NCI-H1417 (cell line): ENCODE measurements around the gene EVC2.

Experiments used
- DNase-seq, 3 experiments: peaks; one replicate each; lab custom pipeline; 2025; lab: John Stamatoyannopoulos, UW

The EVC2 gene

DNA sequence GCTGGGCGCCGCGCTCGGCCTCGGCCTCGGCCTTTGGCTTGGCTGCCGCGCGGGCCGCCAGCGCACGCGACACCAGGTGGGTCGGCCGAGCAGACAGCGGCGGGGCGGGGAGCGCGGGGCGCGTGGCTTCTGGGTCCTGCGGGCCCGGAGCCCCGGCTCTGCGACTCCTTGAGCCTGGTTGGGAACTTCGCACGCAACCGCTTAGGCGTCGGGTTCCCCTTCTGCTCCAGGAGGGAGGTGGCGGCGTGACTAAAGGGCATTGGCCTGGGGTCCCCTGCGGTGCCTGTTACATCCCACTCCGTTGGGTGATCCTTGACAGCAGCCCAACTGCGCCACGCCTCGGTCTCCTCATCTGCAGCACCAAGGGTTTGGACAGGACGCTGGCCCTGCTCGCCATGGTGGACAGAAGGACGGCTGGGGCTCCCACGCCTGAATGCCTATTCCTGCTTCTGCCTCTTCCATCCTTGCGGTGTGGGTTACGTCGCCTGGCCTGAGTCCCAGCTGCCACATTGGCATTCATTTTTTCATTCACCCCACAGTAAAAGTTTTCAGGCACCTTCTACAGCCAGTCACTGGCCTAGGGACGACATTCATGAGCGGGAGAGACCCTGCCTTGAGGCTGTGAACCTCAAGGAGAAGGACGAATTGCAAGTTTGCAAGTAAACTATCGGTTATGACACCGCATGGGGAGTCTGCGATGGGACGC is 3.3 kb upstream of the EVC2 start:
- DNase-seq, result peak in 2 of 3 experiments; percentile 39 to 61

DNA sequence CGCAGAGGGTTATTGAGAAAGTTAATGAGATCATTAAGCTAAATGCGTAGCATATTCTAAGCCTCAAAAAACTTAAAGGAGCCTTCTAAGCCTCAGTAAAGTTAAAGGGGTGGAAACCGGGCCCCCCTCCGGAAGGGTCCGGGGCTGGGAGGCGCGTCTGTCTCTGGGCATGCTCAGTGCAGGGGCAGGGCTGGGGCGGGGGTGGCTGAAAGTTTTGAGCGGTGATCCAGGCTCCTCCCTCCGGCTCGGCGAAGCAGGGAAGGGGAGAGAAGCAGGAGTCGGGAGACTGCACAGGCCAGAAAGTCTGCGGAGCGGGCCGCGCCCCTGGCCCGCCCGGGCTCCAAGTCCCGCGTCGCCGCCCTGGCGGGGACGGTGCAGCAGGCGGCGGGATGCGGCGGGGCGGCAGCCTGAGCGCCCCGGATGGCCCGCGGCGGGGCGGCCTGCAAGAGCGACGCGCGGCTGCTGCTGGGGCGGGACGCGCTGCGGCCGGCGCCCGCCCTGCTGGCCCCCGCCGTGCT is 2.7 kb upstream of the EVC2 start, which contains the start of gene EVC:
Gene EVC (plus strand): TSS at position 241 of the 518 bp plus-strand sequence. CDS start 180 bp downstream, at position 421.
- peak in 2 of 3 experiments; percentile 67 to 72 for DNase-seq

DNA sequence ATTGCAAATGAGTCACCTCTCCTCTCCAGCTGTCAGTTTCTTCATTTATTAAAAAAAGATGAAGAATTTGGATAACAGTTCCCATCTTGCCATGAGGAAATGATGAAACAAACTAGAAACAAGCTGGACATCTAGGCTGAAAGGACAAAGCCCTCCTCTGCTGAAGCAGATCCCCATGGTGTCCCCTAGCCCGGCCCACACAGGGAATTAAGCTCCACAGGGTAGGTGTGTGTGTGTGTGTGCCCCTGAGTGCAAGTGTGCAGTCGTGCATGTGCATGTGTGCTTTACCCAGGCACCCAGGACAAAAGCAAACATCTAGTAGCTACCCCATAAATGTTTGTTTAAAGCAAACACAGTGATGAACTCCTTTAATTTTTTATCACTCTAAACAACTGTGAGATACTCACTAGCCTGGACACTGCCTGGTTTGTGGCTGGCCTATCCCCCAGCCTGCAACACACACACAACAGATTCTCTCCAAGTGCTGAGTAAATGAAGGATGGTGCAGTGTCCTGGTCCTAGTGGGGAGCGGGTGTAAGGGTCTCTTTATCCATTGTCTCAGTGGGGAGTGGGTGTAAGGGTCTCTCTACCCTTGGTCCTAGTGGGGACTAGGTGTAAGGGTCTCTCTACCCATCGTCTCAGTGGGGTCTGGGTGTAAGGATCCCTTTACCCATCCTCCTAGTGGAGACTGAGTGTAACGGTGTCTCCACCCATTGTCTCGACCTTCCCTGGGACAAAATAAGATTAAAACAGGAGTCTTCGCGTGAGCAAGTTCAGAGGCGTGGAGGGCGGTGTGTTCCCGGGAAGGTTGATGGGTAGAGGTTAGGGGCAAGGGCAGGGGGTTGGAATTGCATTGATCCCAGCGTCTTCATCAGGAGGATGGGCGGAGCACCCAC is 2.0 kb upstream of the EVC2 start:
- DNase-seq, result peak in 2 of 3 experiments; percentile 62 to 66

DNA sequence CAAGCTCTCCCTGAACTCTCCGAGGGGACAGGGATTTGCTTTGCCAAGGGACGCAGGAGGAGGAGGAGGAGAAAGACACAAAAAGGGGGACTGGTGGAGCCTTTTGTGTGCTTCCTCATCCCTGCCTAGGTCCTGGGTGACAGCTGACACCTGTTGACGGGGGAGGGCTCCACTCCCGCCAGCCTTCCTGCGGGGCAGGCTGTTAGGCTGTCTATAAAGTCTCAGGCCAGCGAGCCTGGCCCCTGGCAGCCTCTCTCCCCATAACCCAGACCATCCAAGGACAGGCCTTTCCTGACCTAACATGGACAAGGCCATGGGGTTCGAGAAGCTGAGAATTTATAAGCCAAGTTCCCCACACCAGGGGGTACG is 832 bp upstream of the EVC2 start:
- DNase-seq, result peak in 1 of 3 experiments; percentile 15

DNA sequence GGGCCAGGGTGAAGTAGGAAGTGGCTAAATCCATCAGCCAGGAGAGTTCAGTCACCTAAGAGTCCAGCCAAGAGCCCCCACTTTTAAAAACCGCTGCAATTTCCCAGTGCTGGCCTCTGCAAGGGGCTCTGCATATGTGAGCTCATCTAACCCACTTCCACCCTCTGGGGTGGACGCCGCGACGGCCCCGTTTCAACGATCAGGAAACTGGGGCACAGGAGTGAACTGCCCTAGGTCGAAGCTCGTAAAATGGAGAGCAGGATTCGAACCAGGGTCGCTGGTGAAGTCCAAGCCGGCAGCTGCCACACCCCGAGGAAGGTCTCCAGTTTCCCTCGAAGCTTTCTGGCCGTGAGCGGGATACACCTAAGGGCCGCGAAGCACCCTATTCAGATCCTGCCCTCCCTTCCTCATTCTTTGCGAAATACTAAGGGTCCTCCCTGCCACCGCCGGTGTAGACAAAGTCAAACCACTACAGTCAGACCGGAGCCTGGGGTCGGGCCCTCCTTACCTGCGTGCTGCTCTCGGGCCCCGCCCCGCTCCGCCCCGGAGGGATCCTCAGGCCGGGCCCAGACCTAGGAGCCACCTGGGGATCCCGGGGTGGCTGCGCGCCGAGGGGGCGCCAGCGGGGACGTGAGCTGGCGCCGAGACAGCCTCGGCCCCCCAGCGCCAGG is 446 bp downstream of the EVC2 start:
- DNase-seq, result no peak

DNA sequence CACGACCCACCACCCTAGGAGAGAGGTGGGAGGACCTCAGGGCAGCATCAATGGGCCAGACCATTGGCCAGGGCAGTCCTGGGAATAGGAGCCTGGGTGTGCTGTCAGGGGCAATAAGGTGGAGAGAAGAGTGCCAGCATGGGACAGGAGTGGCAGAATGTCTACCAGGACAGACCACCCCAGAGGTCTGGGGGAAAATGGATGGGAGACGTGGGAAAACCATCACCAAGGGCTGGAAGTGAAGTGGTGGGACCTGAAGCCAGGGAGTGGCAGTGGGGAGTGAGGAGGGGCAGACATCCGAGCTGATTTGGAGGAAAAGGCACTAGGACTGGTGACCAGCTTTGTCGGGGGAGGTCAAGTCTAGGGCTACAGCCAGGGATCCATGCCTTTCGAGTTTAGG is 993 bp downstream of the EVC2 start:
- DNase-seq, result no peak

DNA sequence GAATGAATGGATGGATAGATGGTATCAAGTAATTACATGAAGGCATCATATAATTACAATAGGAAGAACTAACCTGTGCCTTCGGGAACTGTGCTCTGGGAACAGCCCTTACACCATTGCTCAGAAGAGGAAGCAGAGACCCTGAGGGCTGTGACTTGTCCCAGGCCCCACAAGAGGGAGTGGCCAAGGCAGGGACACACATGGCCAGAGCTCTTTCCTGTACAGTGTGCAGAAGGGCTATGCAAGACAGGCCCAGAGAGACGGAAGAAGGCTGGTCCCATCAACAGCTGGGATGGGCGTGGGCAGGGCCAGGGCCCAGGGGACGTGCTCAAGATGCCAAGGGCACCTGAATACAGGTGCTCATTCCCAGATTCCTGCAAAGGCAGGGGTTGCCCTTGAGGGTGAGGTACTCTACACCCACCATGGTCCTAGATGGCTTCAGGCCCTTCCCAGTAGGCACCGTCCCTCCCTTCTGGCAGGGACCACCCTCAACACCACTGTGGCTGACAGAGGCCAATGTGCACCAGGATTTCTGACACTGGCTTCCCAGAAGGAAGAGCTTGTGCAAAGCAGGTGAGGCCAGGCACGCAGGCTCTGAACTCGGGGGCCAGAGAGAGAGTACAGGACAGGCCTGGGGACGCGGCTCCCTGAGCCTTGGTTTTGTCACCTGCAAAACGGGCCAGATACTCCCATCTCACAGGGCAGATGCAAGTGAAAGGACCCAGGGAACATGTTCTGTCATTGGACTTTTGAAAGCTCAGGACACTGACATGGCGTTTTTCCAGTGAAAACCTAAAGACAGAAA is 1.7 kb downstream of the EVC2 start:
- no peak for DNase-seq

DNA sequence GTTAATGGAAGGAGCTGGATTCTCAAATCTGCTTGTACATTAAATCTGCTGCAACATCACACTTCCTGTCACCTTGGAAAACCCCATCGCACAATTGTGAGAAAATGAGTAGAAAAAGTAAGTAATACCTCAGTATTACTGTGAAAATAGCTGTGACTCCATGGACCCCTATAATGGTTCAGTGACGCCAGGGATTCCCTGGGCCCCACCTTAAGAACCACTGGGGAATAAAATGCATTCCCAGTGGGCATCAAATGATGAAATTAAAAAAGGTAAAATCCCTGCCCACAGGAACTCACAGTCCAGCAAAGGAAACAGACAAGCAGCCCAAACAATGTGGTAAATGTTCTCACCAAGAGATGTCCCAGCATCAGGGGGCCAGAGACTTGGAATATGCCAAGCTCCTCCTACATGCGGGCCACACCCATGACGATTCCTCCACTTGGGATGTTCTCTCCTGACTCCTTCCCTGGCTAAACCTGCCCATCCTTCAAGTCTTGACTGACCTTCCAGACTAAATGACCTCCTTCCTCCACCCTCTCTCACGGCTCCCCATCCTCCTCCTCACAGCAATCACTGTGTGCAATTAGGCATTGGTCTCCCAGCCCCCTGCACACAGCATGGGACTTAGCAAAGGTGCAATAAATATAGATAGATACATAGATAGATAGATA is 2.6 kb downstream of the EVC2 start:
- DNase-seq, result no peak

DNA sequence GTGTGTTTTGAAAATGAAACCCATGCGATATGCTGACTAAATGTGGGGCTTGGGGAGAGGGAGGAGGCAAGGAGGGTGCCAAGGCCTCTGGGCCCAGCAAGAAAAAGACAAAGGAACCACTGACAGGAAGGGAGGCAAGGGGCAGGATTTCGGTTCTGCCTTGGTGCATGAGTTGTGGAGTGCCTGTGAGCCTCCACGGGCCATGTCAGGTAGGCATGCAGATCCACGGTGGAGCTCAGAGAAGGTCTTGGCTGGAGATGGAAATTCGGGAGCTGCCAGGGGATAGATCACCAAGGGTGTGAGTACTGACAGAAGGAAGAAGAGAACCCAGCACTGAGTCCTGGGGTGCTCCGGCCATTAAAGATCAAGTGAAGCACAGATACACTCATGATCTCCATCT is 4.1 kb downstream of the EVC2 start:
- DNase-seq, result no peak

DNA sequence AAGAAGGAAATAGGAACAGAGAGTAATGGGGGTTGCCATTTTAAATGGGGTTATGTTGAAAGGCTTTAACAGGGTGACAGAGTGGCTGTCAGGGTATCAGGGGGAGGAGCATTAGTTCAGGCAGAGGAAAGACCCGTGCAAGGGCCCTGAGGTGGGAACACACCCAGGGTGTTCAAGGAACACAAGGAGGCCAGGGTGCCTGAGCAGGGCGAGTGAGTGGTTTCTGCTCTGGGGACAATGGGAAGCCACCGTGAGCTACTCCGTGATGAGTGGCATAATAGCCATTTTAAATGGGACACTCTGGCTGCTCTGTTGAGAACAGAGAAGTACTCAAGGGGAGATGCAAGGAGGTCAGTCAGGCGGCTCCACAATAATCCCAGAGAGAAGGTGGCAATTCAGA is 4.5 kb downstream of the EVC2 start:
- no peak for DNase-seq

DNA sequence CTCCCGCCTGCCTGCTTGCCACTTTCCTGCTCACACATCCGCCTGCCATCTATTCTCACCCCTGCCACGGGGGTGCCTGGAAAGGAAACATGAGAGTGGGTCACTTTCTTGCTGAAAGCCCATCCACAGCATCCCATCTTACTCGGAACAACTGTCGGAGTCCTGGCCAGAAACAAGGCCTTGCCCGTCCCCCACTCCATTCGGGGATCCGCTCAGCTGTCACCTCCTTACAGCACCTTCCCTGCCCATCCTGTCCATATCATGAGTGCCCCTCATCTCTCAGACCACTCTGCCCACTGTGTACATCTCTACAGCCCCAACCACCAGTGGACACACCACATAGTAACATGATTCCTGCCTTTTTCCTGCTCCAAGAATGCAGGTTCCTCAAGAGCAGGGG is 6.4 kb downstream of the EVC2 start:
- no peak for DNase-seq

DNA sequence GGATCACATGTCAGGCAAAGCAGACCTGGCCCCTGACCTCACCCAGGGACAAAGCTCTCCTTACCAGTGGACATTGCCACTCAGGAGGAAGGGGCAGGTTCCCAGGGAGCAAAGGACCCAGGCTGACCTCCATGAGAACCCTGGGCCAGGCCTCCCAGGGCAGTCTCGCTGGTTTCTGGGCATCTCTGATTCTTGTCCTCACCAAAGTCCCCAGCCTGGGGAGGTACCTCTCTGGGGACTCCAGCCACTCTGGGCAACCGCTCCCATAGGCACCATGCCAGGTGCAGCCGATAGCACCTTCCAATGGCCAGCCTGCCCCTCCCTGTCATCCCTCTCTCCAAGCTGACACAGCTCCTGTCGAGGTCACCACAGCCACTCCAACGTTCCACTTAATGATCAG is 7.9 kb downstream of the EVC2 start:
- peak in 1 of 3 experiments; percentile 20 for DNase-seq

DNA sequence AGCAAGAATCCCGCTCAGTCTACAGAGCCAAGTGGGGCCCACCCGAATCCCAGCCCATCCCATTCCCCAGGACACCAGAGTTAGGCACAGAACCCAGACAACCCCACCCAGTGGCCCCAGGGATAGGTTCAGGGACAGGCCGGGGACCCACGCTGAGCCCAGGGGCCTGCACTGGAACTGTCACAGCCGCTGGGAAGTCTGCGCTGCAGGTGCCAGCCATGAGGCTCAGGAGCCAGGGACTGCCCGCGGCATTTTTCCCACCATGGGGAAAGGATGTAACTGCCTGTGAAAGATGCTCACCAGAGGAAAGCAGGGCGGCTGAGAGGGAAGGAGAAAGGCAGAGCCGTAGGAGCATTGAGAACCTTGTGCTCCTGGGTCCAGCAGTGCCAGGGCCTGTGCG is 12.0 kb downstream of the EVC2 start:
- DNase-seq, result no peak

DNA sequence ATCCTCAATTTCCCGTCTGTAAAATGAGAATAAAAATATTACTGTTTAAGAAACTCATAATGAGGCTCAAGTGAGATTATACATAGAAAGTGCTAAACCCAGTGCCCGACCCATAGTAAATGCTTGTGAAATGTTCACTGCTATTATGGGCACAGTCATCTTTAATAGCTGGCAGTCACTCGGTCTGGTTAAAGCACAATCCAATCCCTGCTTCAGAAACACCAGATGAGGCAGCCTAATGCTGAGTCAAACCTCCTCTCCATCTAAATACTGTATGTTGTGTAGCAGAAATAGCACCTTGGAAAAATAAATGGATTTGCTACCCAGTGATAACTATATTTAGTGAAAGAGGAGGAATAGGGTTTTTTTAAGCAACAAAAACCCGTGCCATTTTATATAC is 14.5 kb downstream of the EVC2 start:
- DNase-seq, result no peak

DNA sequence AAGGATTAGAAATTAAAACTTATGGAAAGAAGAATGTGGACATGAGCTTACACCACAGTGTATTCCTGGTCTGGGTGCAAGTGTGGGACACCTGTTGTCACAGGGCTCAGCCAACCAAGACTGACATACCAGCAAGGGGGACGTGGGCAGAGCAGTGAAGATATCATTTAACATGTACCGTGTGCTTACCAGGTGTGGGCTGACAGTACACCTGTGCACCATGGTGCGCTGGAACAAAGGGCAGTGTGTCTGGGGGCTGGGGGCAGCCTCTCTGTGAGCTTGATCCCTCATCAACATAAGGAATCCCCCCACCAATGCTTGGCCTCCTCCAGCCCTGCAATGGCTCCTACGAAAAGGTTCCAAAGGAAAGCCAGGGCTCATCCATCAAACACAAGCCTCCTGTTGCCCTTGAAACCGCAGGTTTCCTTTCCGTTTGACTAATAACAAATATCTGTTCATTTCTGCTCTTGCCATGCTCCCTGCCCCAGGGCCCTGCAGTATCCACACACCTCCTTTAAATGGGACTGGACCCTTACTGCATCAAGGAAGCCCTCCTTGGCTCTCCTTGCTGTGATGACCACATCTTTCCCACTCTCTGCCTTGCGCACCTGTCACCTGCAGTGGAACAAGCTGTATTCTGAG is 16.7 kb downstream of the EVC2 start:
- no peak for DNase-seq

DNA sequence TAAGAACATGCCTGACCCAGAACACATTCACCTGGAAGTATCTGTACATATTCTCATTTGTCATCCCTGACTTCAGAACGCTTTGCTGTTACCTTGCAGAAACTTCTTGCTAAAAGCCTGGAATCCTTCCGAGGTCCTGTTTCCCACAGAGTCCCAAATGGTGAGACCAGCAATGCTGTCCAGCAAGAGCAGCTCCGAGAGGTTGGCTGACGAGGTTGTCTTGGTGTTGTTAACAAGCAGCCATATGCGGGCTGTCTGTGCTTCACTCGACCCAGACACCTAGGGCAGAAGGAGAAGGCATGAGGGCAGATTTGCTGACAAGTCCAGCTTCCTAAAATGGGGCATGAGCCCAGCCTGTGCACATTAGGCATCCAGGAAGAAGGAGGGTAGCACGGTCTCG is 19.3 kb downstream of the EVC2 start:
- DNase-seq, result no peak

DNA sequence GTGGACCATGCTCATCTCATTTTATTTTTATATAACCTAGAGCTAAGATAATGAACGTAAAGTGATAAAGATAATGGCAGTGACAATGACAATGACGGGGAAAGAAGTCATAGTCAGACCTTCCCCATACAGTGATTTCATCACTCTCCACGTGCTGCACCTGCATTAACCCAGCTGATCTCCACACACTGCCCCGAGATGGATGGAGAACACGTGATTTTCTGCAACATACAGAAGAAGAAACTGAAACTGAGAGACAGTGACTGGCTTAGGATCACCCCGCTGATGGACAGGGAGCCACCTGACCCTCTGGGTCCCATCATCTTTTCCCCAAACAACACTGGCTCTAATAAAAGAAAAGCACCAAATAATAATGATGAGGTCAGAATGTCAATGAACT is 22.0 kb downstream of the EVC2 start:
- no peak for DNase-seq

DNA sequence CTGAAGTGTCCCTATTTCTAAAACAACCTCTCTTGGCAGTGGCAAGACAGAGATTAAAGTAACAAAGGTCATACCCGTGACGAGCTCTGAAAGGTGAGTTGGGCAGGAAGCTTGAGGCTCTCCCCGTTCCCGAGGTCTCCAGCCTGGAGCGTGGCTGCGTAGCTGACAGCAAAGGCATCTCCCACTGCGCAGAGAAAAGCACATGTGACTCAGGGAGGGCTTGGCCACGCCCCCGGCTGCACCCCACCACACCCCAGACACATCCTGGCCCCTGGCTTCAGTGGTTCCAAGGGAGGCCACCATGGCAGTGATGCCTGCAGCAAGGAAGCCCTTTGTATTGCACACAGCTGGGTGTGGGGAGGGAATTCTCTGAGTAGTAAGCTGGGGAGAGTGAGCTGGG is 23.1 kb downstream of the EVC2 start:
- DNase-seq, result no peak

DNA sequence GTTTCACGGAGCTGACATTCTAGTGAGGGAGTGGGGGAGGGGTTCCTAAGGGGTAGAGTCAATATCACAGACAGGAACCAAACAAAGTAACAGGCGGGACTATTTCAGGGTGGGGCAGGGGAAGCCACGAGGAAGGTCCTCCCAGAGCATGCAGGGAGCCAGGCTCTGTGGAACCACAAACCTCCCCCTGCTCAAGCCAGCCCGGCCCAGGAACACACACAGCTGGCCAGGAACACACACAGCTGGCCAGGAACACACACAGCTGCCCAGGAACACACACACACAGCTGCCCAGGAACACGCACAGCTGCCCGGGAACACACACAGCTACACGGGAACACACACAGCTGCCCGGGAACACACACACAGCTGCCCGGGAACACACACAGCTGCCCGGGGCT is 24.8 kb downstream of the EVC2 start:
- DNase-seq, result no peak

DNA sequence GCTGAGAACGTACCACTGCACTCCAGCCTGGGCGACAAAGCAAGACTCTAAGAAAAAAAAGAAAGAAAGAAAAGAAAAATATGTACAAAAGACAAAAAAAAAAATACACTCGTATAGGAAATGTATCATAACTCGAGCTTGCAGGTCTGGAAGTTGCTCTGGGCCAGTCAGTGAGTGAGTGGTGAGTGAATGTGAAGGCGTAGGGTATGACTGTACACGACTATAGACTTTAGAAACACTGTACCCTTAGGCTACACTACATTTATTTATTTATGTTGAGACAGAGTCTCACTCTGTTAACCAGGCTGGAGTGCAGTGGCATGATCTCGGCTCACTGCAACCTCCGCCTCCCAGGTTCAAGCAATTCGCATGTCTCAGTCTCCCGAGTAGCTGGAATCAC is 29.4 kb downstream of the EVC2 start:
- no peak for DNase-seq

DNA sequence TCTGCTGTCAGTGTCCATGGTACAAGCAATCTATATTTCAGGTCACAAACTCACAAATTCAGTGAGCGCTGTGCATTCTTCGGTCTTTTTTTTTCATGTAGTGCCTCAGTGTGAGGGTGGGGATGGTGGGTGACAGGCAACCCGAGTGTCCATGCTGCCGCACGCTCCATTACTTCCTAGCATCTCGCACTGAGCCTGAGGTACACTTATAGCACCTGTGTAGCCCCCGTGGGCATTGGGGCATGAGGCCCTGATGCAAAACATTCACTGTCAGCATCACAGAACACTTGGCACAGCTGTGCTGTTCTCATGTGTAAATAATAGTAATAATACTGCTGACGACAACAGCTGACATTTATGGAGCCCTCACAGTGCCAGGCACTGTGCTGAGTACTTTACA is 31.6 kb downstream of the EVC2 start:
- no peak for DNase-seq
